CD4-positive, alpha-beta T cell (primary cell): ENCODE data around the gene WDPCP. TPM values are rescaled to one million over a fixed set of nuclear protein-coding genes. Genes with fewer than 3 reads are reported as not detected.

ENCODE experiments used
- ATAC-seq: fragments of 200-7000 bp; cut with Tn5 transposase; one replicate; pipeline ENCODE4 v1.10.0; 2022; ENCODE audit warnings: mild to moderate bottlenecking; ENCODE audit not compliant: poor library complexity
- CTCF ChIA-PET: fragments of 350-600 bp; sonication (Branson Sonifier 250); formaldehyde crosslinking; loops from one replicate; lab custom pipeline; 2021; ENCODE audit warnings: antibody characterized with exemption, inconsistent platforms; lab: Charles Lee
- POLR2A ChIA-PET: fragments of 350-600 bp; sonication (Branson Sonifier 250); formaldehyde crosslinking; loops from one replicate; lab custom pipeline; 2021; ENCODE audit warnings: antibody characterized with exemption, inconsistent platforms; lab: Charles Lee
- DNase-seq, 14 experiments: peaks; one replicate each; pipeline ENCODE4 v3.0.0-alpha.2; 2013 to 2020; ENCODE audit warnings: mixed read lengths in 2 of 14
- H3K27ac ChIP-seq, 2 donors: one replicate each; pipeline versions ENCODE4 v1.5.1 to v1.7.0; 2013; ENCODE audit warnings: low read length in 2 of 2, low read depth in 1 of 2, mild to moderate bottlenecking in 1 of 2
- H3K27me3 ChIP-seq, 2 experiments: 1 replicate in 1 of 2; 2 replicates in 1 of 2; pipeline versions ENCODE4 v1.6.1 to v1.7.0; 2013; ENCODE audit warnings: low read length in 2 of 2, control low read depth in 1 of 2, mild to moderate bottlenecking in 1 of 2, moderate library complexity in 1 of 2; ENCODE audit not compliant: insufficient read depth in 2 of 2, control insufficient read depth in 1 of 2
- H3K36me3 ChIP-seq: one replicate; pipeline ENCODE4 v1.6.1; 2013; ENCODE audit warnings: low read length, control low read depth; ENCODE audit not compliant: insufficient read depth
- H3K4me1 ChIP-seq: one replicate; pipeline ENCODE4 v1.6.1; 2013; ENCODE audit warnings: low read length, control low read depth; ENCODE audit not compliant: insufficient read depth
- H3K4me3 ChIP-seq: one replicate; pipeline ENCODE4 v1.5.1; 2013; ENCODE audit warnings: mild to moderate bottlenecking, low read length, moderate library complexity
- H3K9me3 ChIP-seq, 2 experiments: 1 replicate in 1 of 2; 2 replicates in 1 of 2; pipeline versions ENCODE4 v1.6.1 to v1.7.0; 2013; ENCODE audit warnings: low read length in 2 of 2, mild to moderate bottlenecking in 2 of 2, control low read depth in 1 of 2, moderate library complexity in 1 of 2; ENCODE audit not compliant: control insufficient read depth in 1 of 2, insufficient read depth in 1 of 2
- H3K27ac Mint-ChIP-seq: one replicate; pipeline ENCODE4 v1.8.0; 2020; ENCODE audit warnings: mixed read lengths
- H3K27me3 Mint-ChIP-seq: one replicate; pipeline ENCODE4 v1.8.0; 2021; ENCODE audit warnings: mixed read lengths
- H3K36me3 Mint-ChIP-seq: one replicate; pipeline ENCODE4 v1.8.0; 2021; ENCODE audit warnings: low read depth, mixed read lengths
- H3K4me1 Mint-ChIP-seq: one replicate; pipeline ENCODE4 v1.8.0; 2021; ENCODE audit warnings: low read depth, mixed read lengths
- H3K4me3 Mint-ChIP-seq: one replicate; pipeline ENCODE4 v1.8.0; 2020; ENCODE audit warnings: mild to moderate bottlenecking, mixed read lengths
- H3K9me3 Mint-ChIP-seq: one replicate; pipeline ENCODE4 v1.8.0; 2020; ENCODE audit warnings: mixed read lengths
- CTCF ChIP-seq: fragments of 200-600 bp; IDR thresholded peaks from one replicate; pipeline ENCODE4 v1.8.0; 2022; ENCODE audit warnings: antibody characterized with exemption, mild to moderate bottlenecking
- intact Hi-C, 2 experiments: fragments of 100-400 bp; cut with DNase I in 1 of 2; cut with micrococcal nuclease in 1 of 2; formaldehyde crosslinking; loops; one replicate each; pipeline versions ENCODE4 v1.15.1 to v1.9.0; 2023 to 2025; cut with DNase I, micrococcal nuclease
- total RNA-seq, 174 experiments: library from RNA in 2 of 174; stranded (reverse) in 2 of 174; gene quantifications; one replicate each; pipeline ENCODE4 v1.2.3 and lab custom pipeline; 2021 to 2026

The WDPCP gene
- total RNA-seq, 2 experiments from 2014 or later, result 8.7 to 9.9 TPM

- Histone ChIP-seq H3K4me1 (no peaks in the 10 kb centered on the region), H3K27ac (no peak overlapping the region), H3K36me3 (no peaks in the 10 kb centered on the region), H3K9me3 (no peaks in the 10 kb centered on the region), H3K4me3 (no peak overlapping the region), H3K27me3 (no peaks in the 10 kb centered on the region)
- ATAC-seq (no peak), DNase-seq (no peak)
- TF ChIP-seq CTCF, result no peak
- Mint-ChIP-seq H3K36me3 (peaks cover 21% of the 10 kb centered on the region), H3K9me3 (no peaks in the 10 kb centered on the region), H3K4me3 (no peak overlapping the region), H3K27me3 (no peaks in the 10 kb centered on the region), H3K4me1 (no peaks in the 10 kb centered on the region), H3K27ac (no peak overlapping the region)
- intact Hi-C loops, result no loop called here
- CTCF ChIA-PET, result no interaction called here
- POLR2A ChIA-PET, result no interaction called here
Observed at GRCh38 chr2:63438181-63438580, 150.1 kb downstream of the WDPCP start.

DNA sequence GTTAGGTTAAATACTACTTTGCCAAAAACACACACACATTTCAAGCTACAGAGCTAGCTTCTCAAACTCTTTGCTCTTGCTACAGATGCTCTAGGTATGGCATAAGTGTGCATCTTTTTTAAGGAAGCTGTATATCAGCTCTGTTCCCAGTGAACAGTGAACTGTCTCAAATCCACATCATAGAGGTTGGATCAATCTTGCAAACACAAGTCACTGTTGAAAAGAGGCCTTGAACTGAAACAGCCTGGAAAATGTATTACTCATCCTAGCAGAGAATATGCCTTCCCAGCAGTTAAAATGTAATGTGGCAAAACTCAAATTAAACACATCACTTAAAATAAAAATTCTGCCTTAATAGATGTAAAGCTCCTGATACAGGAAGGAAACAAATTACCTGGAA lies 151.8 kb downstream of the WDPCP start:
- CTCF ChIA-PET, result interaction anchor here (0.9 kb wide), 1 partner anchor 67 kb away, joined by 3 read pairs; no protein-coding TSS in a partner anchor
- no peaks in the 10 kb centered on the region for H3K27me3 Mint-ChIP-seq
- Histone ChIP-seq H3K27ac (no peak overlapping the region), H3K4me3 (no peak overlapping the region), H3K9me3 (no peaks in the 10 kb centered on the region), H3K4me1 (no peaks in the 10 kb centered on the region), H3K27me3 (no peaks in the 10 kb centered on the region), H3K36me3 (no peaks in the 10 kb centered on the region)
- H3K36me3 Mint-ChIP-seq, result peaks cover 34% of the 10 kb centered on the region
- no peaks in the 10 kb centered on the region for H3K4me1 Mint-ChIP-seq
- H3K27ac Mint-ChIP-seq, result no peak overlapping the region
- no peak for DNase-seq
- intact Hi-C loops, result no loop called here
- no peaks in the 10 kb centered on the region for H3K9me3 Mint-ChIP-seq
- POLR2A ChIA-PET, result no interaction called here
- ATAC-seq, result no peak
- no peak overlapping the region for H3K4me3 Mint-ChIP-seq
- TF ChIP-seq CTCF, result no peak

GRCh38 chr2:63435070-63435469 lies 153.2 kb downstream of the WDPCP start:
- Mint-ChIP-seq H3K4me1 (no peaks in the 10 kb centered on the region), H3K36me3 (peaks cover 40% of the 10 kb centered on the region), H3K27me3 (no peaks in the 10 kb centered on the region), H3K9me3 (no peaks in the 10 kb centered on the region), H3K27ac (no peak overlapping the region), H3K4me3 (no peak overlapping the region)
- no peak for ATAC-seq
- ChIA-PET CTCF (no interaction called here), POLR2A (no interaction called here)
- Histone ChIP-seq H3K4me1 (no peaks in the 10 kb centered on the region), H3K4me3 (no peak overlapping the region), H3K9me3 (peaks cover 0 to 3% of the 10 kb centered on the region in 2 experiments), H3K36me3 (no peaks in the 10 kb centered on the region), H3K27me3 (no peaks in the 10 kb centered on the region), H3K27ac (no peak overlapping the region)
- DNase-seq, result no peak
- no peak for TF ChIP-seq CTCF
- intact Hi-C loops, result no loop called here
